ENCODE measurements around the gene FNBP1. TPM values are rescaled to one million over a fixed set of nuclear protein-coding genes. Genes with fewer than 3 reads are reported as not detected.

The FNBP1 gene
- total and polyA plus RNA-seq, 2 donors (not counting 1 experiment from before 2014, with no cell fraction given): 20.8 to 44.3 TPM

GRCh38 chr9:129866394-129867135 is 176.4 kb downstream of the FNBP1 start:
- Histone ChIP-seq H3K27ac (ENCODE audit: insufficient read depth, low read length) (no peak overlapping the region), H3K27me3 (ENCODE audit: control insufficient read depth, insufficient read depth, low read length) (no peaks in the 10 kb centered on the region), H2AFZ (ENCODE audit: low read length) (no peak overlapping the region), H3K4me3 (replicated peaks in 1 of 4; ENCODE audit: control extremely low read depth in 1 of 4, insufficient read depth in 1 of 4, low read depth in 3 of 4, low read length in 4 of 4) (no peak overlapping the region), H3K79me2 (ENCODE audit: control insufficient read depth, insufficient read depth, low read length) (no peaks in the 10 kb centered on the region), H3K36me3 (ENCODE audit: control insufficient read depth, insufficient read depth, low read length) (no peaks in the 10 kb centered on the region), H3K4me2 (ENCODE audit: extremely low read depth, insufficient read depth, low read length) (no peak overlapping the region), H4K20me1 (ENCODE audit: control insufficient read depth, extremely low read depth, insufficient read depth, low read length) (no peaks in the 10 kb centered on the region), H3K9ac (ENCODE audit: insufficient read depth, low read length) (no peak overlapping the region), H3K4me1 (ENCODE audit: control insufficient read depth, extremely low read depth, insufficient read depth, low read length) (no peaks in the 10 kb centered on the region), H3K9me3 (ENCODE audit: control insufficient read depth, insufficient read depth, low read depth, low read length) (no peaks in the 10 kb centered on the region)
- DNase-seq (ENCODE audit: low read depth in 2 of 2): no peak
- no peak for TF ChIP-seq EZH2 (IDR thresholded peaks at IDR 0.05; ENCODE audit: low read length, missing control alignments)
- TF ChIP-seq CTCF (conservative IDR thresholded peaks at IDR 0.05 in 1 of 2, IDR thresholded peaks at IDR 0.05 in 1 of 2; ENCODE audit: low read depth in 1 of 2, low read length in 2 of 2): no peak

- H3K27me3 ChIP-seq (ENCODE audit: control insufficient read depth, insufficient read depth, low read length): no peaks in the 10 kb centered on the region
- H4K20me1 ChIP-seq (ENCODE audit: control insufficient read depth, extremely low read depth, insufficient read depth, low read length): no peaks in the 10 kb centered on the region
- no peak overlapping the region for H3K4me2 ChIP-seq (ENCODE audit: extremely low read depth, insufficient read depth, low read length)
- H2AFZ ChIP-seq (ENCODE audit: low read length): no peak overlapping the region
- H3K4me1 ChIP-seq (ENCODE audit: control insufficient read depth, extremely low read depth, insufficient read depth, low read length): no peaks in the 10 kb centered on the region
- H3K4me3 ChIP-seq (replicated peaks in 1 of 4; ENCODE audit: control extremely low read depth in 1 of 4, insufficient read depth in 1 of 4, low read depth in 3 of 4, low read length in 4 of 4): no peak overlapping the region
- no peak overlapping the region for H3K9ac ChIP-seq (ENCODE audit: insufficient read depth, low read length)
- TF ChIP-seq CTCF (conservative IDR thresholded peaks at IDR 0.05 in 1 of 2, IDR thresholded peaks at IDR 0.05 in 1 of 2; ENCODE audit: low read depth in 1 of 2, low read length in 2 of 2): no peak
- TF ChIP-seq EZH2 (IDR thresholded peaks at IDR 0.05; ENCODE audit: low read length, missing control alignments): no peak
- H3K36me3 ChIP-seq (ENCODE audit: control insufficient read depth, insufficient read depth, low read length): no peaks in the 10 kb centered on the region
- no peak overlapping the region for H3K27ac ChIP-seq (ENCODE audit: insufficient read depth, low read length)
- H3K9me3 ChIP-seq (ENCODE audit: control insufficient read depth, insufficient read depth, low read depth, low read length): no peaks in the 10 kb centered on the region
- no peaks in the 10 kb centered on the region for H3K79me2 ChIP-seq (ENCODE audit: control insufficient read depth, insufficient read depth, low read length)
- DNase-seq (ENCODE audit: low read depth in 2 of 2): no peak
Measured at GRCh38 chr9:129865668-129866320, 177.2 kb downstream of the FNBP1 start.

GRCh38 chr9:129864991-129865647 is 177.9 kb downstream of the FNBP1 start:
- Histone ChIP-seq H3K4me1 (ENCODE audit: control insufficient read depth, extremely low read depth, insufficient read depth, low read length) (no peaks in the 10 kb centered on the region), H3K4me3 (replicated peaks in 1 of 4; ENCODE audit: control extremely low read depth in 1 of 4, insufficient read depth in 1 of 4, low read depth in 3 of 4, low read length in 4 of 4) (no peak overlapping the region), H2AFZ (ENCODE audit: low read length) (no peak overlapping the region), H3K36me3 (ENCODE audit: control insufficient read depth, insufficient read depth, low read length) (no peaks in the 10 kb centered on the region), H3K27me3 (ENCODE audit: control insufficient read depth, insufficient read depth, low read length) (no peaks in the 10 kb centered on the region), H3K79me2 (ENCODE audit: control insufficient read depth, insufficient read depth, low read length) (no peaks in the 10 kb centered on the region), H3K9me3 (ENCODE audit: control insufficient read depth, insufficient read depth, low read depth, low read length) (no peaks in the 10 kb centered on the region), H3K27ac (ENCODE audit: insufficient read depth, low read length) (no peak overlapping the region), H3K9ac (ENCODE audit: insufficient read depth, low read length) (no peak overlapping the region), H3K4me2 (ENCODE audit: extremely low read depth, insufficient read depth, low read length) (no peak overlapping the region), H4K20me1 (ENCODE audit: control insufficient read depth, extremely low read depth, insufficient read depth, low read length) (no peaks in the 10 kb centered on the region)
- DNase-seq (ENCODE audit: low read depth in 2 of 2): no peak
- TF ChIP-seq CTCF (conservative IDR thresholded peaks at IDR 0.05 in 1 of 2, IDR thresholded peaks at IDR 0.05 in 1 of 2; ENCODE audit: low read depth in 1 of 2, low read length in 2 of 2) (no peak), EZH2 (IDR thresholded peaks at IDR 0.05; ENCODE audit: low read length, missing control alignments) (no peak)

Measured in fibroblast of lung (primary cell).